ENCODE measurements around the gene GAA.

Gene GAA

GRCh38 chr17:80095038-80095843 lies 6.1 kb upstream of the GAA start:
- no peak for DNase-seq (ENCODE audit: extremely low read depth, low read depth)
- TF ChIP-seq CTCF (IDR thresholded peaks at IDR 0.05; ENCODE audit: low read depth, low read length) = no peak

- TF ChIP-seq CTCF (IDR thresholded peaks at IDR 0.05; ENCODE audit: low read depth, low read length) = no peak
- no peak for DNase-seq (ENCODE audit: extremely low read depth, low read depth)
These were observed 5.4 kb upstream of the GAA start for GRCh38 chr17:80095844-80096475.

- no peak for TF ChIP-seq CTCF (IDR thresholded peaks at IDR 0.05; ENCODE audit: low read depth, low read length)
- no peak for DNase-seq (ENCODE audit: extremely low read depth, low read depth)
These were observed 4.8 kb upstream of the GAA start for GRCh38 chr17:80096561-80097021.

GRCh38 chr17:80097127-80097621 lies 4.2 kb upstream of the GAA start:
- no peak for DNase-seq (ENCODE audit: extremely low read depth, low read depth)
- TF ChIP-seq CTCF (IDR thresholded peaks at IDR 0.05; ENCODE audit: low read depth, low read length) = no peak

GRCh38 chr17:80097844-80098691 lies 3.3 kb upstream of the GAA start:
- TF ChIP-seq CTCF (IDR thresholded peaks at IDR 0.05; ENCODE audit: low read depth, low read length) = no peak
- DNase-seq (ENCODE audit: extremely low read depth, low read depth) = no peak

- DNase-seq (ENCODE audit: extremely low read depth, low read depth) = no peak
- no peak for TF ChIP-seq CTCF (IDR thresholded peaks at IDR 0.05; ENCODE audit: low read depth, low read length)
These were observed 1.9 kb upstream of the GAA start for GRCh38 chr17:80099291-80100034.

Data from AG09319 (cell line).